ENCODE measurements around the gene RPL10. TPM values are rescaled to one million over a fixed set of nuclear protein-coding genes. Genes with fewer than 3 reads are reported as not detected.

RPL10 gene
- total RNA-seq, 1 experiment from 2014 or later: 4,201 TPM

Other genes starting within 250 kb of the RPL10 start
- not detected in 2 replicates for gene OPN1MW, start 215.8 kb upstream of the RPL10 start, total RNA-seq (2014; rRNA removed; shearing (Covaris generic))
- not detected in 2 replicates for gene OPN1MW2, start 178.6 kb upstream of the RPL10 start, total RNA-seq (2014; rRNA removed; shearing (Covaris generic))
- gene OPN1MW3, start 140.8 kb upstream of the RPL10 start, total RNA-seq (2014; rRNA removed; shearing (Covaris generic)): not detected in 2 replicates
- not detected in 2 replicates for gene TEX28, start 103.3 kb upstream of the RPL10 start, total RNA-seq (2014; rRNA removed; shearing (Covaris generic))
- gene TKTL1, start 102.6 kb upstream of the RPL10 start, total RNA-seq (2014; rRNA removed; shearing (Covaris generic)): not detected in 2 replicates
- gene FLNA, start 23.7 kb upstream of the RPL10 start, total RNA-seq (2014; rRNA removed; shearing (Covaris generic)): 918 and 1,686 TPM in 2 replicates
- 17.7 and 42.3 TPM in 2 replicates for gene EMD, start 19.1 kb upstream of the RPL10 start, total RNA-seq (2014; rRNA removed; shearing (Covaris generic))
- 30.9 and 41.8 TPM in 2 replicates for gene DNASE1L1, start 10.9 kb downstream of the RPL10 start, total RNA-seq (2014; rRNA removed; shearing (Covaris generic))
- gene TAFAZZIN, start 13.2 kb downstream of the RPL10 start, total RNA-seq (2014; rRNA removed; shearing (Covaris generic)): 11.3 and 17.7 TPM in 2 replicates
- gene ATP6AP1, start 30.3 kb downstream of the RPL10 start, total RNA-seq (2014; rRNA removed; shearing (Covaris generic)): 62.4 and 67.8 TPM in 2 replicates
- 178 and 208 TPM in 2 replicates for gene GDI1, start 38.8 kb downstream of the RPL10 start, total RNA-seq (2014; rRNA removed; shearing (Covaris generic))
- 54.3 and 70.5 TPM in 2 replicates for gene FAM50A, start 45.8 kb downstream of the RPL10 start, total RNA-seq (2014; rRNA removed; shearing (Covaris generic))
- 0.32 and 0.47 TPM in 2 replicates for gene PLXNA3, start 59.9 kb downstream of the RPL10 start, total RNA-seq (2014; rRNA removed; shearing (Covaris generic))
- gene LAGE3, start 80.9 kb downstream of the RPL10 start, total RNA-seq (2014; rRNA removed; shearing (Covaris generic)): 42.5 and 47.7 TPM in 2 replicates
- 23.7 and 39.1 TPM in 2 replicates for gene UBL4A, start 88.2 kb downstream of the RPL10 start, total RNA-seq (2014; rRNA removed; shearing (Covaris generic))
- 10.1 and 19.9 TPM in 2 replicates for gene SLC10A3, start 92.3 kb downstream of the RPL10 start, total RNA-seq (2014; rRNA removed; shearing (Covaris generic))
- gene FAM3A, start 117.9 kb downstream of the RPL10 start, total RNA-seq (2014; rRNA removed; shearing (Covaris generic)): 19.6 and 28.8 TPM in 2 replicates
- gene G6PD, start 148.5 kb downstream of the RPL10 start, total RNA-seq (2014; rRNA removed; shearing (Covaris generic)): 32.6 and 52.7 TPM in 2 replicates
- gene IKBKG, start 149.2 kb downstream of the RPL10 start, total RNA-seq (2014; rRNA removed; shearing (Covaris generic)): 20.6 and 24.2 TPM in 2 replicates
- gene CTAG1A, start 186.8 kb downstream of the RPL10 start, total RNA-seq (2014; rRNA removed; shearing (Covaris generic)): not detected in 2 replicates
- not detected in 2 replicates for gene CTAG1B, start 220.9 kb downstream of the RPL10 start, total RNA-seq (2014; rRNA removed; shearing (Covaris generic))